ENCODE results near the gene CBX1. TPM values are rescaled to one million over a fixed set of nuclear protein-coding genes. Genes with fewer than 3 reads are reported as not detected.

The CBX1 gene
- total RNA-seq, 2 experiments from 2014 or later, result 5.5 to 6.6 TPM

- ATAC-seq (ENCODE audit: poor library complexity), result no peak
- DNase-seq, result no peak
- H3K36me3 ChIP-seq (ENCODE audit: insufficient read depth, low read length), result peaks cover 60% of the 10 kb centered on the region
- TF ChIP-seq CTCF (IDR thresholded peaks at IDR 0.05), result no peak
- no peak overlapping the region for H3K27ac ChIP-seq (ENCODE audit: low read depth in 1 of 2, low read length in 2 of 2)
- no peaks in the 10 kb centered on the region for H3K9me3 Mint-ChIP-seq
- no peaks in the 10 kb centered on the region for H3K9me3 ChIP-seq (ENCODE audit: control insufficient read depth in 1 of 2, insufficient read depth in 1 of 2, low read length in 2 of 2)
- H3K4me3 Mint-ChIP-seq, result no peak overlapping the region
- CTCF ChIA-PET, result interaction anchor here (0.7 to 2.2 kb wide), 3 partner anchors 8 to 41 kb away, joined by 4 to 14 read pairs (median 8); partner anchors contain the start of gene COPZ2
- H3K27me3 ChIP-seq (ENCODE audit: control insufficient read depth in 1 of 2, insufficient read depth in 2 of 2, low read length in 2 of 2), result no peaks in the 10 kb centered on the region
- no peak overlapping the region for H3K4me3 ChIP-seq (ENCODE audit: low read length)
- H3K4me1 ChIP-seq (ENCODE audit: insufficient read depth, low read length), result no peaks in the 10 kb centered on the region
- H3K27me3 Mint-ChIP-seq, result no peaks in the 10 kb centered on the region
- POLR2A ChIA-PET, result interaction anchor here (0.8 kb wide), 1 partner anchor 20 kb away, joined by 3 read pairs; no protein-coding TSS in a partner anchor
- peaks cover 63% of the 10 kb centered on the region for H3K36me3 Mint-ChIP-seq (ENCODE audit: low read depth)
- H3K4me1 Mint-ChIP-seq (ENCODE audit: low read depth), result no peaks in the 10 kb centered on the region
- intact Hi-C loops (cut with DNase I, micrococcal nuclease), result loop anchor here in 1 of 2 experiments (5.0 kb wide), 1 partner anchor 415 kb away; no protein-coding TSS in a partner anchor
- no peak overlapping the region for H3K27ac Mint-ChIP-seq
These were observed 34.0 kb downstream of the CBX1 start for GRCh38 chr17:48067245-48067644.

GRCh38 chr17:48066656-48067055 lies 34.6 kb downstream of the CBX1 start:
- no peak overlapping the region for H3K4me3 ChIP-seq (ENCODE audit: low read length)
- H3K36me3 ChIP-seq (ENCODE audit: insufficient read depth, low read length), result peaks cover 65% of the 10 kb centered on the region
- ATAC-seq (ENCODE audit: poor library complexity), result no peak
- H3K27ac ChIP-seq (ENCODE audit: low read depth in 1 of 2, low read length in 2 of 2), result no peak overlapping the region
- peaks cover 68% of the 10 kb centered on the region for H3K36me3 Mint-ChIP-seq (ENCODE audit: low read depth)
- ChIA-PET CTCF (interaction anchor here (0.7 to 2.2 kb wide), 3 partner anchors 9 to 41 kb away, joined by 4 to 14 read pairs (median 8); partner anchors contain the start of gene COPZ2), POLR2A (interaction anchor here (0.8 kb wide), 1 partner anchor 19 kb away, joined by 3 read pairs; no protein-coding TSS in a partner anchor)
- TF ChIP-seq CTCF (IDR thresholded peaks at IDR 0.05), result no peak
- no peak for DNase-seq
- no peak overlapping the region for H3K27ac Mint-ChIP-seq
- H3K9me3 Mint-ChIP-seq, result no peaks in the 10 kb centered on the region
- no peaks in the 10 kb centered on the region for H3K27me3 ChIP-seq (ENCODE audit: control insufficient read depth in 1 of 2, insufficient read depth in 2 of 2, low read length in 2 of 2)
- no peaks in the 10 kb centered on the region for H3K27me3 Mint-ChIP-seq
- no peaks in the 10 kb centered on the region for H3K9me3 ChIP-seq (ENCODE audit: control insufficient read depth in 1 of 2, insufficient read depth in 1 of 2, low read length in 2 of 2)
- H3K4me1 Mint-ChIP-seq (ENCODE audit: low read depth), result no peaks in the 10 kb centered on the region
- H3K4me1 ChIP-seq (ENCODE audit: insufficient read depth, low read length), result no peaks in the 10 kb centered on the region
- no peak overlapping the region for H3K4me3 Mint-ChIP-seq
- intact Hi-C loops (cut with DNase I, micrococcal nuclease), result loop anchor here in 1 of 2 experiments (5.0 kb wide), 1 partner anchor 416 kb away; no protein-coding TSS in a partner anchor

- no peak for TF ChIP-seq CTCF (IDR thresholded peaks at IDR 0.05)
- CTCF ChIA-PET, result no interaction called here
- DNase-seq, result no peak
- Mint-ChIP-seq H3K9me3 (no peaks in the 10 kb centered on the region), H3K4me3 (no peak overlapping the region), H3K4me1 (ENCODE audit: low read depth) (no peaks in the 10 kb centered on the region), H3K27ac (no peak overlapping the region), H3K27me3 (no peaks in the 10 kb centered on the region), H3K36me3 (ENCODE audit: low read depth) (peaks cover 68% of the 10 kb centered on the region)
- peaks cover 64% of the 10 kb centered on the region for H3K36me3 ChIP-seq (ENCODE audit: insufficient read depth, low read length)
- no peak overlapping the region for H3K27ac ChIP-seq (ENCODE audit: low read depth in 1 of 2, low read length in 2 of 2)
- no peak overlapping the region for H3K4me3 ChIP-seq (ENCODE audit: low read length)
- POLR2A ChIA-PET, result interaction anchor here (0.8 kb wide), 1 partner anchor 19 kb away, joined by 3 read pairs; no protein-coding TSS in a partner anchor
- H3K27me3 ChIP-seq (ENCODE audit: control insufficient read depth in 1 of 2, insufficient read depth in 2 of 2, low read length in 2 of 2), result no peaks in the 10 kb centered on the region
- ATAC-seq (ENCODE audit: poor library complexity), result no peak
- H3K9me3 ChIP-seq (ENCODE audit: control insufficient read depth in 1 of 2, insufficient read depth in 1 of 2, low read length in 2 of 2), result no peaks in the 10 kb centered on the region
- H3K4me1 ChIP-seq (ENCODE audit: insufficient read depth, low read length), result no peaks in the 10 kb centered on the region
- intact Hi-C loops (cut with DNase I, micrococcal nuclease), result loop anchor here in 1 of 2 experiments (5.0 kb wide), 1 partner anchor 416 kb away; no protein-coding TSS in a partner anchor
These were observed 35.1 kb downstream of the CBX1 start for GRCh38 chr17:48066192-48066591.
